IMR-90 (cell line): ENCODE measurements around the gene GLCE.

ENCODE experiments used
- MAFK ChIP-seq: IDR thresholded peaks from 2 replicates; pipeline ENCODE4 v1.6.1; 2012; ENCODE audit warnings: low read depth, low read length, improper control_type of control experiment
- TF ChIP-seq, protein P1 (sequence below): conservative IDR thresholded peaks from 2 replicates; pipeline ENCODE4 v1.5.1; 2012; ENCODE audit warnings: mild to moderate bottlenecking, low read depth, low read length, improper control_type of control experiment

DNA sequence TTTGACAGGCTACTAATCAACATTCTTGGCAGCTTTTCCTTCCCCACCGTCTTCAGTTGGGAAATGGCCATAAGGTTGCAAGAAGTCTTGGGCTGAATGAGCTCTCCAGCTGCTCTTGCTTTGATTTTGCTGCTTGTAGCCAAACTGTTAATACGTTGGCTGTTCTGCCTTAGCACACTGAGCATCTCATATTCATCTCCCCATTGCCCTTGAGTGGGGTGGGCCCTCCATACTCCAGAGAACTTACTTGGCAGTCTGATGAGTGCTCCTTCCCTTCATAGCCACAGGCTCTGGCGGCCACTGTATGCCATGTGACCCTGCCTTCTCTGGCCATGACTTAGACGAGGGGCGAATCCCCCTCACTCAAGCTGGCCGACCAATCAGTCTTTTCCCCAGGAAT lies 112.5 kb downstream of the GLCE start:
- TF ChIP-seq, protein P1, sequence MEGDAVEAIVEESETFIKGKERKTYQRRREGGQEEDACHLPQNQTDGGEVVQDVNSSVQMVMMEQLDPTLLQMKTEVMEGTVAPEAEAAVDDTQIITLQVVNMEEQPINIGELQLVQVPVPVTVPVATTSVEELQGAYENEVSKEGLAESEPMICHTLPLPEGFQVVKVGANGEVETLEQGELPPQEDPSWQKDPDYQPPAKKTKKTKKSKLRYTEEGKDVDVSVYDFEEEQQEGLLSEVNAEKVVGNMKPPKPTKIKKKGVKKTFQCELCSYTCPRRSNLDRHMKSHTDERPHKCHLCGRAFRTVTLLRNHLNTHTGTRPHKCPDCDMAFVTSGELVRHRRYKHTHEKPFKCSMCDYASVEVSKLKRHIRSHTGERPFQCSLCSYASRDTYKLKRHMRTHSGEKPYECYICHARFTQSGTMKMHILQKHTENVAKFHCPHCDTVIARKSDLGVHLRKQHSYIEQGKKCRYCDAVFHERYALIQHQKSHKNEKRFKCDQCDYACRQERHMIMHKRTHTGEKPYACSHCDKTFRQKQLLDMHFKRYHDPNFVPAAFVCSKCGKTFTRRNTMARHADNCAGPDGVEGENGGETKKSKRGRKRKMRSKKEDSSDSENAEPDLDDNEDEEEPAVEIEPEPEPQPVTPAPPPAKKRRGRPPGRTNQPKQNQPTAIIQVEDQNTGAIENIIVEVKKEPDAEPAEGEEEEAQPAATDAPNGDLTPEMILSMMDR, result no peak
- no peak for TF ChIP-seq MAFK
